Left ventricle myocardium inferior (tissue), 1 donor: Measurements from ENCODE around the gene CAPZA2. TPM values are rescaled to one million over a fixed set of nuclear protein-coding genes. Genes with fewer than 3 reads are reported as not detected.

ENCODE experiments used
- DNase-seq: peaks from one replicate; pipeline ENCODE4 v3.0.0-alpha.2; 2020
- H3K27ac ChIP-seq: fragments of 200-600 bp; replicated peaks from 2 replicates; pipeline ENCODE4 v1.8.0; 2021
- H3K27me3 ChIP-seq: fragments of 200-600 bp; 2 replicates; pipeline ENCODE4 v1.8.0; 2021; ENCODE audit warnings: low read depth
- H3K36me3 ChIP-seq: fragments of 200-600 bp; 2 replicates; pipeline ENCODE4 v1.8.0; 2021
- H3K4me1 ChIP-seq: fragments of 200-600 bp; 2 replicates; pipeline ENCODE4 v1.8.0; 2021
- H3K4me3 ChIP-seq: fragments of 200-600 bp; 2 replicates; pipeline ENCODE4 v1.8.0; 2021; ENCODE audit warnings: mild to moderate bottlenecking, moderate library complexity
- H3K9me3 ChIP-seq: fragments of 200-600 bp; replicated peaks from 2 replicates; pipeline ENCODE4 v1.8.0; 2021
- intact Hi-C: fragments of 100-400 bp; cut with micrococcal nuclease; formaldehyde crosslinking; loops from one replicate; pipeline ENCODE4 v1.11.0; 2022
- total RNA-seq: library from RNA; stranded (reverse); fragmentation: NEBNext Ultra II Directional; extraction: Animal tissue kit (Norgen Biotek cat#: 25700); gene quantifications from one replicate; pipeline ENCODE4 v1.2.1, GENCODE V29; 2021
- TF ChIP-seq, protein P1 (sequence below): fragments of 200-600 bp; IDR thresholded peaks from 2 replicates; pipeline ENCODE4 v1.8.0; 2021; ENCODE audit warnings: antibody characterized with exemption, mild to moderate bottlenecking, borderline replicate concordance
- donor health status: DM: no; HTN: yes; CAD: no; lungs with severe emphysema.

The CAPZA2 gene
- total RNA-seq, 1 donor from 2014 or later = 313 TPM

DNA sequence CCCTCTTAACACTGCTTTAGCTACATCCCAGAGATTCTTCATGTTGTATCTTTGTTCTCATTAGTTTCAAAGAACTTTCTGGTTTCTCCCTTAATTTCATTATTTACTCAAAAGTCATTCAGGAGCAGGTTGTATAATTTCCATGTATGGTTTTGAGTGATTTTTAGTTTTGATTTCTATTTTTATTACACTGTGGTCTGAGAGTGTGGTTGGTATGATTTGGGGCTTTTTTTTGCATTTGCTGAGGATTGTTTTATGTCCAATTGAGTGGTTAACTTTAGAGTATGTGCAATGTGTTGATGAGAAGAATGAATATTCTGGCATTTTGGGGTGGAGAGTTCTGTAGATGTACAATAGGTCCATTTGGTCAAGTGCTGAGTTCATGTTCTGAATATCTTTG, 37.9 kb upstream of the CAPZA2 start:
- no peaks in the 10 kb centered on the region for H3K9me3 ChIP-seq
- intact Hi-C loops = no loop called here
- no peak overlapping the region for H3K27ac ChIP-seq
- no peaks in the 10 kb centered on the region for H3K36me3 ChIP-seq
- no peak overlapping the region for H3K4me3 ChIP-seq
- H3K27me3 ChIP-seq = no peaks in the 10 kb centered on the region
- no peak for DNase-seq
- TF ChIP-seq, protein P1, sequence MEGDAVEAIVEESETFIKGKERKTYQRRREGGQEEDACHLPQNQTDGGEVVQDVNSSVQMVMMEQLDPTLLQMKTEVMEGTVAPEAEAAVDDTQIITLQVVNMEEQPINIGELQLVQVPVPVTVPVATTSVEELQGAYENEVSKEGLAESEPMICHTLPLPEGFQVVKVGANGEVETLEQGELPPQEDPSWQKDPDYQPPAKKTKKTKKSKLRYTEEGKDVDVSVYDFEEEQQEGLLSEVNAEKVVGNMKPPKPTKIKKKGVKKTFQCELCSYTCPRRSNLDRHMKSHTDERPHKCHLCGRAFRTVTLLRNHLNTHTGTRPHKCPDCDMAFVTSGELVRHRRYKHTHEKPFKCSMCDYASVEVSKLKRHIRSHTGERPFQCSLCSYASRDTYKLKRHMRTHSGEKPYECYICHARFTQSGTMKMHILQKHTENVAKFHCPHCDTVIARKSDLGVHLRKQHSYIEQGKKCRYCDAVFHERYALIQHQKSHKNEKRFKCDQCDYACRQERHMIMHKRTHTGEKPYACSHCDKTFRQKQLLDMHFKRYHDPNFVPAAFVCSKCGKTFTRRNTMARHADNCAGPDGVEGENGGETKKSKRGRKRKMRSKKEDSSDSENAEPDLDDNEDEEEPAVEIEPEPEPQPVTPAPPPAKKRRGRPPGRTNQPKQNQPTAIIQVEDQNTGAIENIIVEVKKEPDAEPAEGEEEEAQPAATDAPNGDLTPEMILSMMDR = no peak
- no peaks in the 10 kb centered on the region for H3K4me1 ChIP-seq

DNA sequence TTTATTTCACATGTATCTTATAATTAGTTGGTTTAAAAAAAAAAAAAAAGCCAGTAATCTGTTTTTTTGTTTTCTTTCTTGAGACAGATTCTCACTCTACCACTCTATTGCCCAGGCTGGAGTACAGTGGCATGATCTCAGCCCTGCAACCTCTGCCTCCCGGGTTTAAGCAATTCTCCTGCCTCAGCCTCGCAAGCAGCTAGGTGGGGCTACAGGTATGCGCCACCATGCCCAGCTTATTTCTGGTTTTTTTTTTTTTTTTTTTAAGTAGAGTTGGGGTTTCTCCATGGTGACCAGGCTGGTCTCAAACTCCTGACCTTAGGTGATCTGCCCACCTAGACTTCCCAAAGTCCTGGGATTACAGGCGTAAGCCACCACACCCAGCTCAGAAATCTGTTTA, 34.1 kb upstream of the CAPZA2 start:
- H3K4me1 ChIP-seq = no peaks in the 10 kb centered on the region
- no peaks in the 10 kb centered on the region for H3K36me3 ChIP-seq
- no peak overlapping the region for H3K4me3 ChIP-seq
- no peaks in the 10 kb centered on the region for H3K9me3 ChIP-seq
- TF ChIP-seq, protein P1 = no peak
- no peak for DNase-seq
- intact Hi-C loops = no loop called here
- no peaks in the 10 kb centered on the region for H3K27me3 ChIP-seq
- no peak overlapping the region for H3K27ac ChIP-seq

DNA sequence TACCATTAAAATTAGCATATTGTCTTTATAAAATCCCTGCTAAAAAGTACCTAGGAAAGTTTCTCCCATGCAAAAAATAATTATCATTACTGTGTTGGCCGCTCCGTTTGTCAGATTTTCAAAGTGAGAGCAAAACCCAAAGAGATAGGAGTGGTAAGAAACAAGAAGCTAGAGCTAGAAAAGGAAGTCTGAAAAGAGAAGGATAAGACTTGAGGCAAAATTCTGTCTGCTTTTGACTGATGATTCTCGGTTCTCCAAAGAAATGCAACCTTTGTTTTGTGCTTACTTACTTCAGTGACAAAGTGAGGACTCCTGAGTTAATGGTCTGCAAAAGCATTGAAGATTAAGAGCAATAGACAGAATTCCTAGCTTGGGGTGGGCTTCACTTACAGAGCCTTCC, 33.3 kb upstream of the CAPZA2 start:
- H3K27ac ChIP-seq = no peak overlapping the region
- H3K27me3 ChIP-seq = no peaks in the 10 kb centered on the region
- no peak for DNase-seq
- no peaks in the 10 kb centered on the region for H3K4me1 ChIP-seq
- intact Hi-C loops = no loop called here
- H3K4me3 ChIP-seq = no peak overlapping the region
- TF ChIP-seq, protein P1 = no peak
- H3K36me3 ChIP-seq = no peaks in the 10 kb centered on the region
- H3K9me3 ChIP-seq = no peaks in the 10 kb centered on the region

DNA sequence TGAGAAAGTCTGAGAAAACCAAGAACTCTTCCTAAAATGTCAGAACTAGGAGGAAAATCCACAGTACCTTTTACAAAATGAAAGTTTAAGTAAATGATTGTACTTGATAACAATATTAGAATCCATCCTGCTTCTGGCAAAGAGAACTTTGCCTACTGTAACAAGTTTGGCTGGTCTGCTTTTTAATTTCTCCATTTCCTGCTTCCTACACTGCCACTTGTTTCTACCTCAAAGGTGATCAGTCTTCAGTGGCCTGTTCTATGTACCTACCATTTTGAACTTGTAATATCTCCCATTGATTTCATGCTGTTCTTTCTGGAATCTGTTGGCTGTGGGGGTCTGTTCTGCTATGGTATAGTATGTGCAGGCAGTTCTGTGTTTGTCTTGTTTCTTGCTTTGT, 32.9 kb upstream of the CAPZA2 start:
- Histone ChIP-seq H3K9me3 (no peaks in the 10 kb centered on the region), H3K4me1 (peaks cover 2% of the 10 kb centered on the region), H3K36me3 (no peaks in the 10 kb centered on the region), H3K27me3 (no peaks in the 10 kb centered on the region), H3K27ac (no peak overlapping the region), H3K4me3 (no peak overlapping the region)
- TF ChIP-seq, protein P1 = no peak
- intact Hi-C loops = no loop called here
- DNase-seq = no peak

DNA sequence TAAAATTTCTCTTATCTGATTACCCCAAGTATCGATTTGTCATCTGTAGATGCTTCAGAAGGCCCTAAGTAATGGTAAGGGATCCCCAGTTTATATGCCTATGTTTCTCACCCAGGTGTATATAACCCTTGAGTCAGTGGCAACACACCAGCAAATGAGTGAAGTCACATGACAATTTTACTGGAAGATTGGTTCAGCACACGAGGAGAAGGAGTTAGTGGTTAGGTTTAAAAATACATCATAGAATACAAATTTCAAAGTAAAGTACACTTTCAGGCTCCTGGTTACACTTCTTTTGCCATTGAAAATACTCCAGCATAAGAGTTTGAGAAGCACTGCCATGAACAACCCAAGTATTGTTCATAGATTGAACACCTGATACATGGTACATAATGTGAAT, 29.7 kb upstream of the CAPZA2 start:
- no peaks in the 10 kb centered on the region for H3K27me3 ChIP-seq
- no peak overlapping the region for H3K27ac ChIP-seq
- intact Hi-C loops = no loop called here
- H3K4me1 ChIP-seq = peaks cover 19% of the 10 kb centered on the region
- no peak for DNase-seq
- TF ChIP-seq, protein P1 = no peak
- H3K4me3 ChIP-seq = no peak overlapping the region
- no peaks in the 10 kb centered on the region for H3K36me3 ChIP-seq
- no peaks in the 10 kb centered on the region for H3K9me3 ChIP-seq
